HL-60 (cell line): Measurements from ENCODE around the gene OAS2.

Source experiments
- DNase-seq, 2 experiments: peaks; one replicate each; pipeline ENCODE4 v3.0.0-alpha.2; 2010 to 2020; ENCODE audit warnings: low read depth in 1 of 2, low spot score in 1 of 2
- H3K27ac ChIP-seq: fragments of 250-450 bp; sonication (Bioruptor Pico); replicated peaks from 2 replicates; pipeline ENCODE4 v1.5.1; 2020; ENCODE audit warnings: mild to moderate bottlenecking, moderate library complexity
- H3K27me3 ChIP-seq: fragments of 250-450 bp; sonication (Bioruptor Pico); 2 replicates; pipeline ENCODE4 v1.5.1; 2021; ENCODE audit warnings: mild to moderate bottlenecking, moderate library complexity; ENCODE audit not compliant: insufficient read depth, poor library complexity, severe bottlenecking
- H3K4me3 ChIP-seq: replicated peaks from 2 replicates; pipeline ENCODE4 v1.5.1; 2011; ENCODE audit warnings: mild to moderate bottlenecking, control low read depth, low read length; ENCODE audit not compliant: insufficient read depth
- CTCF ChIP-seq: IDR thresholded peaks from one replicate; pipeline ENCODE4 v1.5.1; 2011; ENCODE audit warnings: low read length, control low read depth, inconsistent platforms; ENCODE audit not compliant: insufficient read depth
- GABPA ChIP-seq: IDR thresholded peaks from 2 replicates; pipeline ENCODE4 v1.6.1; 2012; ENCODE audit warnings: low read depth
- POLR2AphosphoS5 ChIP-seq: IDR thresholded peaks from 2 replicates; pipeline ENCODE4 v1.6.1; 2012; ENCODE audit warnings: low read depth
- SPI1 ChIP-seq: IDR thresholded peaks from 2 replicates; pipeline ENCODE4 v1.6.1; 2012; ENCODE audit warnings: low read depth, mild to moderate bottlenecking, borderline replicate concordance
- TF ChIP-seq, protein P1 (sequence below): IDR thresholded peaks from 2 replicates; pipeline ENCODE4 v1.6.1; 2012; ENCODE audit warnings: low read depth; ENCODE audit not compliant: insufficient replicate concordance

Gene OAS2

DNA sequence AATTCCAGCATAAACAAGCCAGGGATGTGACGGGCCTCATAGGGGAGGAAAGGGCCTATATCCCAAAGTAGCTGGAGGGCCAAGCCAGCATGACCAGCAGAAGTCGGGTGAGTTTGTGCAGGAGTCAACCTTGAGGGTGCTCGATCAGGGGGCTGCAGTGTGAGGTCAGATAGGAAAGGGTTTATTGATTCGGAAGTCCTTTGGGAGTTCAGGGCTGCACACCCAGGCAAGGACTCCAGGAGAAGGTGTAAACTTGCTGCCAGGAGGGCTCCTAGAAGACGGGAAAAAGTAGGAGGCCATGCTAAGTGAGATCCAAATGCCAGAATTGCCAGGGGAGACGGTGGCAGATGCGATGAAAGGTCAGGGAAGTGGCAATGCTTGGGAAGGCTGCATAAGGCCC lies 3.4 kb upstream of the OAS2 start:
- DNase-seq: no peak
- H3K4me3 ChIP-seq: no peak overlapping the region

DNA sequence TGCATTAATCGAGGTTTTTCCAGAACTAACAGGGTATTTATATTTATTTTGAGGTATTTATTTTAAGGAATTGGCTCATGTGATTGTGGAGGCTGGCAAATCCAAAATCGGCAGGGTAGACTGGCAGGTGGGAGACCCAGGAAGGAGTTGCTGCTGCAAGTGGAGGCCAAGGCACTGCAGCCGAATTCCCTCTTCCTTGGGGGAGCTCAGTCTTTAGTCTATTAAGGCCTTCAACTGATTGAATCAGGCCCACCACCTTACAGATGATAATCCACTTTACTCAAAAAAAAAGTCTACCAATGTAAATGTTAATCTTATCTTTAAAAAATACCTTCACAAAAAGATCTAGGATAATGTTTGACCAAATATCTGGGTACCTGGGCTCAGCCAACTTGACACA lies 1.2 kb upstream of the OAS2 start:
- DNase-seq: no peak
- TF ChIP-seq, protein P1, sequence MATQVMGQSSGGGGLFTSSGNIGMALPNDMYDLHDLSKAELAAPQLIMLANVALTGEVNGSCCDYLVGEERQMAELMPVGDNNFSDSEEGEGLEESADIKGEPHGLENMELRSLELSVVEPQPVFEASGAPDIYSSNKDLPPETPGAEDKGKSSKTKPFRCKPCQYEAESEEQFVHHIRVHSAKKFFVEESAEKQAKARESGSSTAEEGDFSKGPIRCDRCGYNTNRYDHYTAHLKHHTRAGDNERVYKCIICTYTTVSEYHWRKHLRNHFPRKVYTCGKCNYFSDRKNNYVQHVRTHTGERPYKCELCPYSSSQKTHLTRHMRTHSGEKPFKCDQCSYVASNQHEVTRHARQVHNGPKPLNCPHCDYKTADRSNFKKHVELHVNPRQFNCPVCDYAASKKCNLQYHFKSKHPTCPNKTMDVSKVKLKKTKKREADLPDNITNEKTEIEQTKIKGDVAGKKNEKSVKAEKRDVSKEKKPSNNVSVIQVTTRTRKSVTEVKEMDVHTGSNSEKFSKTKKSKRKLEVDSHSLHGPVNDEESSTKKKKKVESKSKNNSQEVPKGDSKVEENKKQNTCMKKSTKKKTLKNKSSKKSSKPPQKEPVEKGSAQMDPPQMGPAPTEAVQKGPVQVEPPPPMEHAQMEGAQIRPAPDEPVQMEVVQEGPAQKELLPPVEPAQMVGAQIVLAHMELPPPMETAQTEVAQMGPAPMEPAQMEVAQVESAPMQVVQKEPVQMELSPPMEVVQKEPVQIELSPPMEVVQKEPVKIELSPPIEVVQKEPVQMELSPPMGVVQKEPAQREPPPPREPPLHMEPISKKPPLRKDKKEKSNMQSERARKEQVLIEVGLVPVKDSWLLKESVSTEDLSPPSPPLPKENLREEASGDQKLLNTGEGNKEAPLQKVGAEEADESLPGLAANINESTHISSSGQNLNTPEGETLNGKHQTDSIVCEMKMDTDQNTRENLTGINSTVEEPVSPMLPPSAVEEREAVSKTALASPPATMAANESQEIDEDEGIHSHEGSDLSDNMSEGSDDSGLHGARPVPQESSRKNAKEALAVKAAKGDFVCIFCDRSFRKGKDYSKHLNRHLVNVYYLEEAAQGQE: no peak
- no peak for TF ChIP-seq SPI1
- TF ChIP-seq GABPA: no peak
- no peak for TF ChIP-seq POLR2AphosphoS5
- TF ChIP-seq CTCF: no peak
- no peaks in the 10 kb centered on the region for H3K27me3 ChIP-seq
- H3K27ac ChIP-seq: no peak overlapping the region
- H3K4me3 ChIP-seq: no peak overlapping the region

More for the DNA sequence above, 3.4 kb upstream of the OAS2 start:
- Histone ChIP-seq H3K27ac (no peak overlapping the region), H3K27me3 (no peaks in the 10 kb centered on the region)
- no peak for TF ChIP-seq SPI1
- TF ChIP-seq GABPA: no peak
- TF ChIP-seq POLR2AphosphoS5: no peak
- TF ChIP-seq, protein P1: no peak
- TF ChIP-seq CTCF: no peak

DNA sequence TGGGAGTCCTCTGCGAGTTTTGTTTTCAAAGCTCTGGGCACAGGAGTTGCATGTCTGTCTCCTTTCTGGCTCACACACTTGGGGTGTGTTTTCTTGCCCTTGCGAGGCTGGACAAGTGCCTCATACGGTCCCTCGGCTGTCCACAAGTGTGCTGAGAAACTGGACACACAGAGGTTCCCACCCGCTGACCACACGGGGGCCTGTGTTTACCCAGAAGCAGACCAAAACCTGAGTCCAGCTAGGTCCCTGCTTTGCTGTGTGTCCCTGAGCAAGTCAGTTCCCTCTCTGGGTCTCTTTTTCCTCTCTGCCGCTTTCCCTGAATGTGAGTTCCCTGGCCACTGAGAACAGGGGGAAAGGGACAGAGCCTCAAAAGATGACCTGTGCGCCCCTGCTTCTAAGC lies 678 bp upstream of the OAS2 start:
- TF ChIP-seq GABPA (no peak), POLR2AphosphoS5 (no peak)
- TF ChIP-seq, protein P1: no peak
- Histone ChIP-seq H3K4me3 (no peak overlapping the region), H3K27me3 (no peaks in the 10 kb centered on the region), H3K27ac (no peak overlapping the region)
- DNase-seq: no peak

DNA sequence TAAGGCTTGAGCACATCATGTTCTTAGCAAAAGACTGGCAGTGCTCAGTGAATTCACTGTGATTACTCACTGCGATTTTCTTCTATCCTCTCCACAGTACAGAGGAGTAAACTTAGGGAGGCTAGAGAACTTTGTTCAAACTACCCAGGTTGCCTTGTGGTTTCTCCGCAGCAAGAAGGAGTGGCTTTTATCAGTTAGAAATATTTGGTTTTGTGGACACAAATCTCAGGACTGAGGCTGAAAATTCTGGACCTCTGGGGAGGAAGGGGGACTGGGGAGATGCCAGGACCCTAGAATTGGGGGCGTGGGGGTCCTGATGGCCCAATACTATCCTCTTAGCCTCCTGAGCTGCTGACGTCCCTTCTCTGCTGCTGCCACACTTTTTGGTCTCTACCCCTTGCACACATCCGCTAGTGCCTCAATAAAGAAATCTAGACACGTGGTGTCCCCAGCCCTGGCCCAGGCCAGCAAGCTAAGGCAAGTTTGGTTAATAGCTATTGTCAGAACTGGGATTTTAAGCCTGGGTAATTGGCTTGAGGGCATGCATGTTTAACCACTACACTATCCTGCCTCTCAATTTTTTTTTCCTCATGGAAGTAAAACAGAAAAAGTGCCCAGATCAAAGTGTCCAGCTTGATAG lies 842 bp downstream of the OAS2 start:
- Histone ChIP-seq H3K27me3 (no peaks in the 10 kb centered on the region), H3K4me3 (no peak overlapping the region), H3K27ac (no peak overlapping the region)
- TF ChIP-seq, protein P1: no peak
- no peak for TF ChIP-seq POLR2AphosphoS5
- TF ChIP-seq CTCF: no peak
- no peak for TF ChIP-seq SPI1
- no peak for TF ChIP-seq GABPA
- DNase-seq: no peak
